ENCODE results near the gene NPS.

- TF ChIP-seq ZNF623 (tag by site-specific recombination; IDR thresholded peaks at IDR 0.05) (no peak), CTCF (tag by site-specific recombination; IDR thresholded peaks at IDR 0.05) (no peak), ZNF677 (tag by site-specific recombination; IDR thresholded peaks at IDR 0.05) (no peak), REST (tag by site-specific recombination; IDR thresholded peaks at IDR 0.05) (no peak), TCF7L2 (IDR thresholded peaks at IDR 0.05; ENCODE audit: borderline replicate concordance, low read depth, low read length) (no peak)
Observed at GRCh38 chr10:127527320-127527719, 21.8 kb upstream of the NPS start.

Data from HEK293 (cell line).